Measurements from ENCODE around the gene DEFB112. TPM values are rescaled to one million over a fixed set of nuclear protein-coding genes. Genes with fewer than 3 reads are reported as not detected.

The DEFB112 gene
- total and polyA plus RNA-seq, 2 experiments from 2014 or later: not detected

- Histone ChIP-seq H3K79me2 (replicated peaks; ENCODE audit: insufficient read depth) (no peaks in the 10 kb centered on the region), H2AFZ (no peak overlapping the region), H3K27ac (ENCODE audit: low read depth) (no peak overlapping the region), H3K4me1 (ENCODE audit: insufficient read depth) (no peaks in the 10 kb centered on the region), H3F3A (replicated peaks; ENCODE audit: low read depth) (no peaks in the 10 kb centered on the region), H4K20me1 (replicated peaks; ENCODE audit: insufficient read depth) (no peaks in the 10 kb centered on the region), H3K4me2 (no peak overlapping the region), H3K4me3 (no peak overlapping the region), H3K9me2 (ENCODE audit: insufficient read depth) (no peaks in the 10 kb centered on the region), H3K36me3 (ENCODE audit: insufficient read depth) (no peaks in the 10 kb centered on the region), H3K27me3 (ENCODE audit: insufficient read depth) (no peaks in the 10 kb centered on the region)
- peaks cover 2% of the 10 kb centered on the region for H3K27me3 Mint-ChIP-seq (ENCODE audit: insufficient read depth, low read depth, poor library complexity)
- no peak for TF ChIP-seq JUNB (IDR thresholded peaks at IDR 0.05; ENCODE audit: unreplicated experiment)
- TF ChIP-seq ZNF114 (CRISPR knock-in tag; IDR thresholded peaks at IDR 0.05): no peak
- no peaks in the 10 kb centered on the region for H3K4me1 Mint-ChIP-seq
- no peak for DNase-seq (ENCODE audit: low spot score)
- H3K9me3 Mint-ChIP-seq: no peaks in the 10 kb centered on the region
- H3K4me3 Mint-ChIP-seq: no peak overlapping the region
- H3K27ac Mint-ChIP-seq: no peak overlapping the region
- ATAC-seq: no peak
- H3K36me3 Mint-ChIP-seq (ENCODE audit: low read depth): no peaks in the 10 kb centered on the region
Observed at GRCh38 chr6:50076431-50076830, 26.7 kb upstream of the DEFB112 start.

- no peak overlapping the region for H3K4me3 Mint-ChIP-seq
- no peak for TF ChIP-seq JUNB (IDR thresholded peaks at IDR 0.05; ENCODE audit: unreplicated experiment)
- TF ChIP-seq ZNF462 (CRISPR knock-in tag; IDR thresholded peaks at IDR 0.05): no peak
- TF ChIP-seq ZNF331 (CRISPR knock-in tag; IDR thresholded peaks at IDR 0.05; ENCODE audit: low read depth): no peak
- TF ChIP-seq CREB1 (CRISPR knock-in tag; IDR thresholded peaks at IDR 0.05; ENCODE audit: low read depth): no peak
- no peak for TF ChIP-seq ETS1 (IDR thresholded peaks at IDR 0.05)
- TF ChIP-seq ZNF114 (CRISPR knock-in tag; IDR thresholded peaks at IDR 0.05): no peak
- no peak for TF ChIP-seq STAT1 (IDR thresholded peaks at IDR 0.05; ENCODE audit: unreplicated experiment)
- no peak for TF ChIP-seq REST (IDR thresholded peaks at IDR 0.05; ENCODE audit: unreplicated experiment)
- TF ChIP-seq NANOG (IDR thresholded peaks at IDR 0.05; ENCODE audit: borderline replicate concordance): no peak
- no peak for TF ChIP-seq POLR2AphosphoS5 (IDR thresholded peaks at IDR 0.05; ENCODE audit: low read depth)
Observed at GRCh38 chr6:50071921-50072320, 22.2 kb upstream of the DEFB112 start.

More at GRCh38 chr6:50071921-50072320, 22.2 kb upstream of the DEFB112 start:
- Mint-ChIP-seq H3K36me3 (ENCODE audit: low read depth) (no peaks in the 10 kb centered on the region), H3K4me1 (no peaks in the 10 kb centered on the region), H3K27ac (no peak overlapping the region), H3K27me3 (ENCODE audit: insufficient read depth, low read depth, poor library complexity) (peaks cover 2% of the 10 kb centered on the region), H3K9me3 (no peaks in the 10 kb centered on the region)
- DNase-seq (ENCODE audit: low spot score) (no peak), ATAC-seq (peak; percentile 67)
- Histone ChIP-seq H3K27me3 (ENCODE audit: insufficient read depth) (no peaks in the 10 kb centered on the region), H3F3A (replicated peaks; ENCODE audit: low read depth) (no peaks in the 10 kb centered on the region), H3K79me2 (replicated peaks; ENCODE audit: insufficient read depth) (no peaks in the 10 kb centered on the region), H3K9me2 (ENCODE audit: insufficient read depth) (no peaks in the 10 kb centered on the region), H3K4me2 (no peak overlapping the region), H3K36me3 (ENCODE audit: insufficient read depth) (no peaks in the 10 kb centered on the region), H3K27ac (ENCODE audit: low read depth) (no peak overlapping the region), H4K20me1 (replicated peaks; ENCODE audit: insufficient read depth) (no peaks in the 10 kb centered on the region), H2AFZ (peak overlapping the region; percentile 56; the same call in 1 of the 2 replicates), H3K4me1 (ENCODE audit: insufficient read depth) (no peaks in the 10 kb centered on the region), H3K4me3 (no peak overlapping the region)

All from GM23338 (cell line).